MG63 (cell line): ENCODE measurements around the gene CELSR1. TPM values are rescaled to one million over a fixed set of nuclear protein-coding genes. Genes with fewer than 3 reads are reported as not detected.

Experiments used
- total RNA-seq: library from RNA; depleted of rRNA; stranded (reverse); fragments of >200 nt; shearing (Covaris generic); gene quantifications from 2 replicates; pipeline ENCODE4 v1.2.3, GENCODE V29; 2014; ENCODE audit warnings: low replicate concordance; rRNA removed

The CELSR1 gene
- total RNA-seq, 1 experiment from 2014 or later: 0.59 TPM

Other genes with a start within 250 kb of the CELSR1 start
- 25.3 and 25.4 TPM in 2 replicates for gene GTSE1, start 240.8 kb downstream of the CELSR1 start, total RNA-seq
- 53.9 and 62.1 TPM in 2 replicates for gene TRMU, start 201.9 kb downstream of the CELSR1 start, total RNA-seq
- gene GRAMD4, start 82.8 kb upstream of the CELSR1 start, total RNA-seq: 3.4 and 10.8 TPM in 2 replicates
- 23.6 and 30.1 TPM in 2 replicates for gene CERK, start 200.6 kb upstream of the CELSR1 start, total RNA-seq
- gene TBC1D22A, start 225.0 kb upstream of the CELSR1 start, total RNA-seq: 14.5 and 18.2 TPM in 2 replicates